ENCODE measurements around the gene MAGEA9B.
"Not testable (repeated sequence)": the region's sequence is repeated elsewhere in the genome, so short reads cannot be mapped to it uniquely, and the experiment has no call there.

The MAGEA9B gene, protein sequence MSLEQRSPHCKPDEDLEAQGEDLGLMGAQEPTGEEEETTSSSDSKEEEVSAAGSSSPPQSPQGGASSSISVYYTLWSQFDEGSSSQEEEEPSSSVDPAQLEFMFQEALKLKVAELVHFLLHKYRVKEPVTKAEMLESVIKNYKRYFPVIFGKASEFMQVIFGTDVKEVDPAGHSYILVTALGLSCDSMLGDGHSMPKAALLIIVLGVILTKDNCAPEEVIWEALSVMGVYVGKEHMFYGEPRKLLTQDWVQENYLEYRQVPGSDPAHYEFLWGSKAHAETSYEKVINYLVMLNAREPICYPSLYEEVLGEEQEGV

DNA sequence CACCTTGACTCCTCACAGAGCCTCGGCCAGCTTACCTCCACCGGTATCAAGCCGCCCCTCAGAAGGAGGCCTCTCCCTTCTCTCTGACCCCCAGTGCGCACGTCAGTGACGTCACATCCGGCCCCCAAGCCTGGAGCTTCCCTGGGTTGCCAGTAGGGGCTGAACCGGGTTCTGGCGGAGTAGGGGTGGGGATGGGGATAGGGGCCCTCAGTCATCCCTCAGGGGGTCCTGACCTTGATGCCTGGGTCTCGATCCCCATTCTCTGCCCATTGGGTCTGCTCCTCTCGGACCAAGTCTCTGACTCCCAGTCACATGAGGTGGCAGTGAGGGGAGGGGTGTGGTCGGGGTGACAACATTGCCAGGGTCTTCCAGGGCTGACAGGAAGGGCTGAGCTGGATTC is at the start of gene MAGEA9B:
MAGEA9B (minus strand) TSS at position 101 of the 400 bp plus-strand sequence. CDS start 4,280 bp downstream, outside the sequence.
- in situ Hi-C loops (cut with MboI; ENCODE audit: low sequenced_read_pairs) = not testable (repeated sequence)

DNA sequence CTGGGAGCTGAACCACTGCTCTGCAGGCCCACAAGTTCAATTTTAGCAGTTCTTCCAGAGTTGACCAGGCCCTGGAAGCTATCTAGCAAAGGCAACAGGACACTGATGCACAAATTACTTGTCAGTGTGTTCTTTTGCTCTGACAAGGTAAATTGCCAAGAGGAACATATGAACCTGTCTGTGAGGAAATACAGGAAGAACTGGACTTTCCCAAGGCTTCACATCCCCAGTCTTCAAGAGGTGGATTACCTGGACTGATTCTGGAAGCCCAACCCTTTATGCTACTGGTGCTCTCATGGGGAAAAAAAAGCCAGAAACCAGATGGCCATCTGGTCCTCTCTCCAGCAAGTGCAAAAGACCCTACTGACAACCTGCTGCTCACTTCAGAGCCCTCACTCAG is 46.3 kb upstream of the MAGEA9B start:
- in situ Hi-C loops (cut with MboI; ENCODE audit: low sequenced_read_pairs) = no loop called here

DNA sequence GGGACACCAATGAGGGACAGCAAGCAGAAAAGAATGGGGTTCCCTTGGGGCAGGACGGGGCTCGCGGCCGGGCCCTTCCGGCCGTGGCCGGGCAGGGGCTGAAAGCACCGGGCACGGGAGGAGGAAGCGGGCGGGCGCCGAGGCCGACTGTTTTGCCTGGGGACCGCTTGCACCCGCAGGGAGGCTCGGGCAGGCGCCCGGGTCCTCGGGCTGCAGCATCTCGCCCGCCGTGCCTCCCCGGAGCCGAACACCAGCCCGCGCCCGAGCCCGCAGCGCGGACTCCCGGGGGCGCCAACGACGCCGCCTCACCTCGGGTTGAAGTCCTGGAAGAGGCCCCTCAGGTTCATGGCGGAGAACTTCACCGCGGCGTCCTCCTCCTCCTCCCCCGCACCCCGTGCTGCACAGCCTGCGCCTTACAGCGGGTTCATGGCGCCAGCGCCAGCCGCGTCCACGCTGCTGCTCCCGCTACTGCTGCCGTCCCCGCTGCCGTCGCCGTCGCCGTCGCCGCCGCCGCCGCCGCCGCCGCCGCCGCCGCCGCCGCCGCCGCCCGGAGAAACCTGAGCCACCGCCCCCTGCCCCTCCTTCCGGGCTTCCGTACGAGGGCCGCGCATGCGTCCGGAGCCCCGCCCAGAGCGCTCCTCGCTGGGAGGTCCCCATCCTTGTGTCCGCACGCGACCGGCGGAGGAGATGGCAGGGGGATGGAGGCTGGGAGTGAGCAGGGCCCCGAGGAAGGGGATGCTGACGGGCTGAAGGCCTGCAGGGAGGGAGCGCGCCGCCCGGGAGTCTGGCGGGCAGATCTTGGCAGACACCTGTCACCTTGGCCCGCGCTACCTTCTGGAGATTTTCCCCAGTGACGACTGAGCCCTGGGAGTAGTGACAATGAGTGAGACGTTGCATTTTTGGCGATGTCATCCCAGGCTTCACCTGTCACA is 44.2 kb upstream of the MAGEA9B start, which contains the start of gene TMEM185A:
TMEM185A (minus strand) TSS at position 559 of the 932 bp plus-strand sequence; CDS start at position 347, 212 bp downstream.
- in situ Hi-C loops (cut with MboI; ENCODE audit: low sequenced_read_pairs) = no loop called here

DNA sequence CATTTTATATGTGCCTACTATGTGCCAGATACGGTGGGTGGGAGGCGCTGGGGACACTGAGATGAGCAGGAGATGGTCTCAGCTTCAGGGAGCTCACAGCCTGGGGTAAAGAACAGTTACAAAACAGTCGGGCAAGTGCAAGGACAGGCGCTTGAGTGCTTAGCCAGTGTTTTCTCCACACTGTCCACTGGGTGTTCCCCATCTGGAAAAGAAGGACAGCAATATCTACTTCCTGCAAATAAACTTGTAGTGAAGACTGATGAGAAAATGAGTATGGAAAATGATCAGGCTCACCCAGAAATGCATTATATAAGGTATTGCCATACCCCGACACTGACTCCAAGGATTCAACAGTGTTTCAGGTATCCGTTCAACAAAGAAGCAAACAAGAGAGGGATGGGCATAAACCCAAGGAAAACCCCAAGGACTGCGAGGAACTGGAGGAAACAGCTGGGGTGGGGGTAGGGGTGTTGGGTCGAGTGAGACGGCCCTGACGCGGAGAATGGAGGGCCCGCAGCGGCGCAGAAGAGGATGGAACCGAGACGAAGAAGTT is 43.5 kb upstream of the MAGEA9B start:
- in situ Hi-C loops (cut with MboI; ENCODE audit: low sequenced_read_pairs) = no loop called here

DNA sequence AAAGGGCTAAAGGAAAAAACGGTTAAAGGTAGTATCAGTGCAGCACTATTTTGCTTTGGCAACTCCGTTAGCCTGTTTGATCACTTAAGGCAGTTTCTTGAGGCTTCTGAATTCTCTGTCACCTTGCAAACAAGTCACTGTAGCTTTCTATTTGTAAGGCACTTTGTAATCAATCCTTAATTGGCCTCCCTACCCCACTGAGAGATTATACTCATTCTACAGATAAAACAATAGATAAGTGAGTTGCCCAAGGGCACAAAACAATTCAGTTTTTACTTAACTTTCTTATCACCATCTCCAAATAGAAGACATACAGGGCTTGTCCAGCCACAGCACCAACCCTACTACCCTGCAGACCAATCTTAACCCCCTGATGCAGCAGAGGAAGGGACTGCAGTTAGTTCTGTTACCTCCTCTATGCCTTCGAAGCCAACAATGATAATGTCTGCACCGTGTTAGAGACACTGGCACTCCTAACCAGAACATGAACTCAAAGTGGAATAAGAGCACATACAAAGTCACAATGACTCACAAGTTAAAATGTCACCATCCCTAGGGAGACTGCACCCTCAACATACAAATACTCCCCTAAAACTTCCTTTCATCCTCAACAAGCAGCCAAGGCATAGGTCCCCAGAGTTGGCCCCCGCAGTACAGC is 42.6 kb upstream of the MAGEA9B start:
- in situ Hi-C loops (cut with MboI; ENCODE audit: low sequenced_read_pairs) = no loop called here

DNA sequence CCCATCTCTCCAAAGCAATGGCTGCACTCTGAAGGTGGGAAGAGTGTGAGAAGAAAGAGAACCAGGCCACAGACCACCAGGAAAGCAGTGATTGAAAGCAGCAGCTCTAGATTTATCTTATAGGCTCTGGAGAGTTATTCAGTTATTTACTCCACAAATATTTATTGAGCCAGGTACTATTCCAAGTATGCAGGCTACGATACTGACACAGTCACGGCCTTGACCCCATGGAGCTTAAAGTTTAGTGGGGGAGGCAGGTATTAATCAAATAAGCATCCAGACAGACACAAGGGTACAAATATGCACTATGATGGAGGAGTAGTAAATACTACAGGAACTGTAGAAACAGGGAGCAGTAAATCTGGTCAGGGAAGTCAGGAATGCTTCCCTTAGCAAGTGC is 41.5 kb upstream of the MAGEA9B start:
- in situ Hi-C loops (cut with MboI; ENCODE audit: low sequenced_read_pairs) = no loop called here

DNA sequence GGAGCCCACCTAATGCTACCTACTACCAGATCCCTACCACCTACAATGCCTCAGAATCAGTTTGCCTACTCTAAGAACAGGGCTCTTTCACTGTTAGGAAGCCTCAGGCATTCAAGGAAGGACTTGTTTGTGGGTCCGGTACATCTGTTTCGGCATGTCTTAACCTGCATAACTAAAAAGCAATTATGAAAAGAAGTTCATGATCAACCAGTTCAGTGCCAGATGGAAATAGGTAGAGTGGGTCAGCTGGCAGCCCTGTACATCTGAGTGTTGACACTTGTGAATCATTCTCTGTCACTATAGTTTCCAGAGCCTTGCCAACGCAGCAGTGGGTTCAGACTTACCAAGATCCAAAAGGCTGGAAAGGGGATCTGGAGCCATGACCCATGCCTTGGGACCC is 41.0 kb upstream of the MAGEA9B start:
- in situ Hi-C loops (cut with MboI; ENCODE audit: low sequenced_read_pairs) = no loop called here

DNA sequence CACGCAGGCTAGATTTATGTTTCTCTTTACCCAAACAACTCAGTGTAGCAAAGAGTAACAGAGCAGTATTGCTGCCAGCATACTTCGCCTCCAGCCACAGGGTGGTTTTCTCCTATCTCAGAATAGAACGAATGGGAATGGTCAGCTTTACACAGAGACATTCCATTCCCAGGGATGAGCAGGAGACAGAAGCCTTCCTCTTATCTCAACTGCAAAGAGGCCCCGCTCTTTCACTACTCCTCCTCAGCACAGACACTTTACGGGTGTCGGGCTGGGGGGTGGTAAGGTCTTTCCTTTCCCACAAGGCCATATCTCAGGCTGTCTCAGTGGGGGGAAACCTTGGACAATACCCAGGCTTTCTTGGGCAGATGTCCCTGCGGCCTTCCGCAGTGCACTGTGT is 39.6 kb upstream of the MAGEA9B start:
- in situ Hi-C loops (cut with MboI; ENCODE audit: low sequenced_read_pairs) = not testable (repeated sequence)

DNA sequence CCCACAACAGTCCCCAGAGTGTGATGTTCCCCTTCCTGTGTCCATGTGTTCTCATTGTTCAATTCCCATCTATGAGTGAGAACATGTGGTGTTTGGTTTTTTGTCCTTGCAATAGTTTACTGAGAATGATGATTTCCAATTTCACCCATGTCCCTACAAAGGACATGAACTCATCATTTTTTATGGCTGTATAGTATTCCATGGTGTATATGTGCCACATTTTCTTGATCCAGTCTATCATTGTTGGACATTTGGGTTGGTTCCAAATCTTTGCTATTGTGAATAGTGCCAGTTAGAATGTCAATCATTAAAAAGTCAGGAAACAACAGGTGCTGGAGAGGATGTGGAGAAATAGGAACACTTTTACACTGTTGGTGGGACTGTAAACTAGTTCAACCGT is 32.4 kb upstream of the MAGEA9B start:
- in situ Hi-C loops (cut with MboI; ENCODE audit: low sequenced_read_pairs) = not testable (repeated sequence)

DNA sequence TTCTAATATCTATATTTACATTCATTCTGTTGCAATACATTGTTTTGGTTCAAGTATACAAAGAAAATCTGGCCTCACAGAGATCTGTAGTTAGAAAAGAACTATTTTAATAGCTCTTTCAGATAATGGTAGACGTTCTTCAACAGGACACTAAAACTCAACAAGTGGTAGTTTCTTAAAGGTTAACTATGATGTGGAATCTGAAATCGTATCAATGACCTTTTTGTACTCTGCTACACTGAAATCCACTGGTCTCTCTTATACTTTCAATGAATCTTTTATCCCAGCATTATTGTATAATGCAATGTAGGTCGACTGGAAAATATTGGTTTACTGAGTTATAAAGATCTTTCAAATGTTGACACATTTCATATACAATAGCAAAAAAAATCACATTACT is 31.6 kb upstream of the MAGEA9B start:
- in situ Hi-C loops (cut with MboI; ENCODE audit: low sequenced_read_pairs) = no loop called here

DNA sequence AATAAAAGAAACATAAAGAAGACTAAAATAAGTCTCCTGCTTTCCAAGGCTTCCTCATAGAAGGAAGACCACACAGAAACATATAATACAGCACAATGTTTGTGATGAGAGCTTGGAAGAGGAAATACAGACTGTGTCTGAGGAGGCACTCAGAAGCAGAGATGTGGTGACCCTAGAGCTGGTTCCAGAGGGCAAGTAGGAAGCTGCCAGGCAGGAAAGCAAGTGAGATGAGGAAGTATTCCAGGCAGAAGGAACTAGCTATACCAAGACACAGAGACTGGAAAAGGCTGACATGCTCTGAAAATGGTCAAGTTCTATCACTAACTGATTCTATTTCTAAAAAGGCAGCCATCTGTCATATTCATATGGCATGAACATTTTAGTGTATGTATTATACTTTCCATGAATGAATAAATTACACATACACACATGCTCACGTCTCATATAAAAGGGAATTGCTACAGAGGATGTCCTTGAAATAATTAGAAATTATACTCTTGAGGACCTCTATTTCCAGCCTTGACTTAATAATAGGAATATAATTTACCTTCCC is 24.4 kb upstream of the MAGEA9B start:
- in situ Hi-C loops (cut with MboI; ENCODE audit: low sequenced_read_pairs) = no loop called here

DNA sequence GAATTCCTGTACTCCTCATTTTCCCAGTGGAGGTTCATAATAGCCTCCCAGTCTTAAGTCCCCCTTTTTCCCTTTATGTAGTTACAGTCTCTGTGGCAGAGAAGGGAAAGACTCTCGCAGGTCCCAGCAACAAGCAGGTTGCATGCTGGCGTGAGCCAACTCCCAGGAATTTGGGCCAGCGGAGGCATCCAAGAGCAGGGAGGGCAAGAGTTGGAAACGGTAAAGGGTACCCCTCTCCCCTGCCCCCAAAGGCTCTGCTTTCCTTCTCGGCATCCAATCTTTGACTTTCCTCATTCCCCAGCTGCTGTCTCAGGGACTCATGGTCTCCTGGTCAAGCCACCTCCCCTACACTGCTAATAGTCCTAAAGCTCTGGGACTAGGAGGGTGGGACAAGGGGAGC is 23.3 kb upstream of the MAGEA9B start:
- in situ Hi-C loops (cut with MboI; ENCODE audit: low sequenced_read_pairs) = no loop called here

DNA sequence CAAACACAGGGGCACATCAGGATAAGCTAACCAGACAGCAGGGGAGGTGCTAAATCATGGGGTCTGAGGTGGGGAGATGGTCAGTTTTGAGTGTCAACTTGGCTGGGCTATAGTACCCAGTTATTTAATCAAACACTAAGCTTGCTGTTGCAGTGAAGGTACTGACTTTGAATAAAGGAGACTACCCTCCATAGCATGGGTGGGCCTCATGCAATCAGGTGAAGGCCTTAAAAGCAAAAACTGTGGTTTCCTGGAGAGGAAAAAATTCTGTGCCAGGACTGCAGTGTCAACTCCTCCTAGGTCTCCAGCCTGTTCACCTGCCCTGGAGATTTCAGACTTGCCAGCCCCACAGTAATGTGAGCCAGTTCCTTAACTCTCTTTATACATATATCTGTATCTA is 20.4 kb upstream of the MAGEA9B start:
- in situ Hi-C loops (cut with MboI; ENCODE audit: low sequenced_read_pairs) = no loop called here

DNA sequence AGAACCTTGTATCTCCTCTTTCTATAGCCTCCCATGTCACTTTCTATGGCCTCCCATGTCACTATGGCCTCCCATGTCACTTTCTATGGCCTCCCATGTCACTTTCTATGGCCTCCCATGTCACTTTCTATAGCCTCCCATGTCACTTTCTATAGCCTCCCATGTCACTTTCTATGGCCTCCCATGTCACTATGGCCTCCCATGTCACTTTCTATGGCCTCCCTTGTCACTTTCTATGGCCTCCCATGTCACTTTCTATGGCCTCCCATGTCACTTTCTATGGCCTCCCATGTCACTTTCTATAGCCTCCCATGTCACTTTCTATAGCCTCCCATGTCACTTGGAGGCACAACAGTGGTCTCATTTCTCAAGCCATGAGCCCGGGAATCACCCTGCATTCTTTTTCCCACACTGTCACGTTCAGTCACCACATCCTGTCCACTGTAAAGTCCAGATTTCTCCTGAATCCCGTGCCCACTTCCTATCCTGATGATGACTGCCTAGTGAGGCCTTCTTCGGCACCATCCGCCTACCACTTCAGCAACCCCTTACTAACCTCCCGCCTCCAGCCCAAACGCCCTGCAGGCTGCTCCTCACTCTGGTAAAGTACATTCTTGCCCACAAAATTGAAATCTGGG is 18.1 kb upstream of the MAGEA9B start:
- in situ Hi-C loops (cut with MboI; ENCODE audit: low sequenced_read_pairs) = not testable (repeated sequence)

DNA sequence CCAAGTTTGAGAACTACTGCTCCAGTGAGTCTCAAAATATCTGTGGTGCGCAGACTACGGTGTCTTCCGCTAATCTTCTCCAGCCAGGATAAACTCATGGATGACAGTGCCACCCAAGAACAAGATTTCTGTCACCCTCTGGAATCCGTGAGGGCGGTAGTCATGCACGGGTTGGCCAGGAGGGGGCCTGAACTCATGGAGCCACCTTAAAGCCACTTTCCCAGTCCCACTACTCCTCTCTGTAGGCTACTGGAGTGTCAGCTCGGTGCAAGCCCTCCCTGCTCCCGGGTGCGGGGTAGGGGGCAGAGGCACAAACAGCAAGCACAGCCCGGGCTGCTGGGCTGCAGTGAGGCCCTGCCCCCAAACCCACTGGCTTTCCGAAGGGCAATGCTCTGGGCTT is 11.3 kb upstream of the MAGEA9B start:
- in situ Hi-C loops (cut with MboI; ENCODE audit: low sequenced_read_pairs) = not testable (repeated sequence)

DNA sequence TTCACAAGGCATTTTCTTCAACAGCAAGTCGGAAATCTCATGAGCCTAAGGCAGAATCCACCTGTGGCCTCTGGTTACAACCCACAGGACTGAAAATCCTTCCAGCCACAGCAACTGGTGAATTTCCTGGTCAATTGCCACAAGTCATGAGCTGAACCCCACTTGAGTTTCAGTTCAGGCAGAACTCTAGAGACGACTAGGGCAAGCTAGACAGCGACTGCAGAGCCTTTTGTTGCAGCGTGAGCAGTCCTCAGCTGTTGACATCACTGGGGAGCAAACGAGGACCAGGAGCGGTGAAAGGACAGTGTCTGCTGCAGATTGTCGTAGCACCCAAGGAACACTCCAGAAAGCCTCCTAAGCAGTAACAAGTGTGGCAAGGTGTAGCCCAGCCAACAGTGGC is 8.7 kb upstream of the MAGEA9B start:
- in situ Hi-C loops (cut with MboI; ENCODE audit: low sequenced_read_pairs) = not testable (repeated sequence)

DNA sequence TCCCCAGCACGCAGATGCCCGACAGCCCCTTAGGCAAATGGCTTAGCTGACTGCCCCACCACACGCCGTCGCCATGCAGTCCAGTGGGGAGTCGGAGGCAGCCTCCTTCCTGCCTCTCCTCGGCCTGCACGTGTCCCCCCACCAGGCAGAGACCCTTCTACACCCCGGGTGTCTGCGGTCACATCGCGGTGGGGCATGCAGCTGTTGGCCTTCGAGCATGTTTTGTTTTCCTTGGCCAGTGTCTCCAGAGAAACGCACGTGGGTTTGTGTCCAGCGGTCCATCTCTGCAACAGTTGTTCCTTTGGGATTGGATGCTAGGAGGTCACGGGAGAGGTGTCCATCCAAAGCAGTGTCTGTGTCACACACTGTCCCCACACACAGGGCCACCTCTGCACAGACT is 8.0 kb upstream of the MAGEA9B start, which contains the start of gene HSFX2:
HSFX2 (minus strand) TSS at position 101 of the 400 bp plus-strand sequence. CDS start 614 bp downstream, outside the sequence.
- in situ Hi-C loops (cut with MboI; ENCODE audit: low sequenced_read_pairs) = not testable (repeated sequence)

DNA sequence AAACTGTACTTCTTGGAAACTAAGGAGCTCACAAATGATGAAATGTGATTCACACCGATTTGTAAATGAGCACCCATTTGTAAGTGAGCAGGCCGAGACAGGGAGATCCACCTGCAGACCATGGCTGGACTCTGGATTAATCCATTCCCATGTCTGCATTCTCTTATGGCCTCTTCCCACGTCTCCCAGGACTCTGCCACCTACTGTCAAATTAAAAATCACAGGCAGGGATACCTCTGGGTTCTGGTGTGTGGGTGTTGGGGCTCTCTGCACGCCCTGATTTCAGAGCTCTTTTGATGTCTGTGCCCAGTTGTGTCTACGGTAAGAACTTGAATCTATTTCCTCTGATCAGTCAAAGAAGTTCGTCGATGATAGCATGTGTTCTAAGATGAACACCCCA is 3.7 kb upstream of the MAGEA9B start:
- in situ Hi-C loops (cut with MboI; ENCODE audit: low sequenced_read_pairs) = not testable (repeated sequence)

DNA sequence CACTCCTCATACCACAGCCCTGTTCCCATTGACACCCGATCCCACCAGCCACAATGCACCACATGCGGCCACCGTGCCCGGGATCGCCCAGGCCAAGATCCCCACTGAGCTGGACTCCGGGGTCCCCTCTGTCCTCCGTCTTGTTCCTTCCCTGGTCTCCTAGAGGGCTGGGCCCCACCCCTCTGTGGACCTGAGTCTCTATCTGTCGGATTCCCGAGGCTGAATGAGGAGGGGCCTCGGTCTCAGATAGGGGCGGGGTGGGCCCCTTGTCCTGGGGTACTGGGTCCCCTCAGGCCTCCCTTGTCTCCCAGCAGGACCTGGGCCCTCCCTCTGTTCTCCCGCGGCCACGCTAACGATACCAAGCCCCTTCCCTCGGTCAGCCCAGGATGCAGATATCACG is 1.6 kb downstream of the MAGEA9B start:
- in situ Hi-C loops (cut with MboI; ENCODE audit: low sequenced_read_pairs) = not testable (repeated sequence)

DNA sequence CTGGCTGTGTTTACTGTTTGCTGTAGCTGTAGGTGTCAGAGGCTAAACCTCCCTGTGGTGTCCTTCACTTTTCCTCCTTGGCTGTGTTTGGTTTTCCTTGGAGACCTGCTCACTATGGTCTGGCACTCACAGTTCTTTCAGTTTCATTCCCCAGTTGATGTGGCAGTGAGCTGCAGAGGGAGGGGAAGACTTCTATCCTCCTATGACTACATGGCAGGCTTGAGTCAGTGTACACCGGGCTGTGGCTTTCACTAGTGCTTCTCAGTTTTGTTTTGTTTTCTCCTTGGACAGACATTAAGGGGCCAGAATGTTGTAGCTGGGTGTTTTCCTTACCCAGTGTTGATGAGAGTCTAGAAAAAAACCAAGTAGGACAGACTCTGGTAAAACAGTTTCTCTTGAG is 13.8 kb downstream of the MAGEA9B start:
- in situ Hi-C loops (cut with MboI; ENCODE audit: low sequenced_read_pairs) = not testable (repeated sequence)

Measured in HL-60/S4 (cell line).